Measurements from ENCODE around the gene FADS3.

FADS3 gene

GRCh38 chr11:61834278-61835048 lies 56.9 kb downstream of the FADS3 start:
- no peak for DNase-seq (ENCODE audit: low read depth)

DNA sequence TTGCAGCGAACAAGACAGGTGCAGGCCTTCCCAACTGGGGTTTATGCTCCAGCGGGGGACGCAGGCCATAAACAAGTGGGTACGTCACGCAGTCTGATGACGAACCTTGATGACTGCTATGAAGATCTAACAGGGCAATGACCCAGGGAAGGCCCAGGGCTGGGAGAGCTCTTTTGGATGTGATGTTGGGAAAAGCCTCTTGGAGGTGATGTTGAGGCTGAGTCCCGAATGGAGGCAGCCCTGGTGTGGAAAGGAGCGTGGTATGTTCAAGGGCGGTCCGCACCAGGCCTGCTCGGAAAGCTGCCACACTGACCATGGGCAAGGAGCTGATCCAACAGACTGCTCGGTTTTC lies 57.4 kb downstream of the FADS3 start:
- DNase-seq (ENCODE audit: low read depth): no peak

GRCh38 chr11:61833471-61833870 lies 57.9 kb downstream of the FADS3 start:
- no peak for DNase-seq (ENCODE audit: low read depth)

GRCh38 chr11:61832754-61833153 lies 58.6 kb downstream of the FADS3 start:
- DNase-seq (ENCODE audit: low read depth): no peak

DNA sequence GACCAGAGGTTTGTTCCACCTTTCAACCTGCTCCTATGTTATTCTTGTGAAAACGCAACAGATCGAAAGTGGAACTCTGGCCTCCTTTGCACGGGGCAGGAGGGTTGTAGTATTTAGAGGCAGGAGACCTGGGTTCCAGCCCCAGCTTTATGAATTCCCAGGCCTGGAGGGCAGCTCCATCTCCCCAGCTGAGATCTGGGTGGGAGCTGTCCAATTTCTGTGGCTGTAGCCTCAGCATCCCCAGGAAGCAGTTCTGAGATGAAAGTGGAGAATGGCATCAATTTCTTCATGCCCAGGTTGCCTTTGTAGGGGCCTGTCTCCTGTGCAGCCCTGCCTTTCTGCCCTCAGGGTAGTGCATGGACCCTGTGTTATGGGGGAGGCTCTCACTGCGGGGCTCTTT lies 59.1 kb downstream of the FADS3 start:
- no peak for DNase-seq (ENCODE audit: low read depth)

- no peak for DNase-seq (ENCODE audit: low read depth)
Measured at GRCh38 chr11:61830237-61831105, 60.9 kb downstream of the FADS3 start.

DNA sequence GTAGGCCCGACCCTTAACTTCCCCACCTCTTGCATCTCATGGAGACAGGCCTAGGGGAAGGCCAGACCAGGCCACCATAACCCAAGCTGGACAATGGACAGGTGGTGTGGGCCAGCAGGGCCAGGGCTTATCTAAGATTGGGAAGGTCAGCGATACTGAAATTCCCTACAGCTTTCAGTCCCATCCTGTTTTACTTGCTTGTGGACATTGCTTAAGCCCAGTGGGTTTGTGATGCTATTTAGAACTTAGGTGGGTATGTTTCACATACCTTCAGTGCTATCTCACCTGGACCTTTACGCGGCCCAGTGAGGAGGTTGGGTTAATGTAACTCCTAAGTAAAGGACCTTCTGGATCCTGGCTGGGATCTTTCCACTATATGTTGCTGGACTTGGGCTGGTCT lies 61.5 kb downstream of the FADS3 start:
- DNase-seq (ENCODE audit: low read depth): no peak

GRCh38 chr11:61828629-61829407 lies 62.5 kb downstream of the FADS3 start:
- DNase-seq (ENCODE audit: low read depth): no peak

DNA sequence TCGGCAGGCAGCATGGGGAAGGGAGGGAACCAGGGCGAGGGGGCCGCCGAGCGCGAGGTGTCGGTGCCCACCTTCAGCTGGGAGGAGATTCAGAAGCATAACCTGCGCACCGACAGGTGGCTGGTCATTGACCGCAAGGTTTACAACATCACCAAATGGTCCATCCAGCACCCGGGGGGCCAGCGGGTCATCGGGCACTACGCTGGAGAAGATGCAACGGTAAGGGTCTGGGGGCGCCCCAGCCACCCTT lies 63.0 kb downstream of the FADS3 start:
- no peak for DNase-seq (ENCODE audit: low read depth)

- DNase-seq (ENCODE audit: low read depth): peak; percentile 44
Measured at GRCh38 chr11:61827571-61828378, 63.6 kb downstream of the FADS3 start, which contains the start of gene FADS2. FADS2 (plus strand) TSS chr11:61828300; CDS start chr11:61828391, 91 bp downstream.

DNA sequence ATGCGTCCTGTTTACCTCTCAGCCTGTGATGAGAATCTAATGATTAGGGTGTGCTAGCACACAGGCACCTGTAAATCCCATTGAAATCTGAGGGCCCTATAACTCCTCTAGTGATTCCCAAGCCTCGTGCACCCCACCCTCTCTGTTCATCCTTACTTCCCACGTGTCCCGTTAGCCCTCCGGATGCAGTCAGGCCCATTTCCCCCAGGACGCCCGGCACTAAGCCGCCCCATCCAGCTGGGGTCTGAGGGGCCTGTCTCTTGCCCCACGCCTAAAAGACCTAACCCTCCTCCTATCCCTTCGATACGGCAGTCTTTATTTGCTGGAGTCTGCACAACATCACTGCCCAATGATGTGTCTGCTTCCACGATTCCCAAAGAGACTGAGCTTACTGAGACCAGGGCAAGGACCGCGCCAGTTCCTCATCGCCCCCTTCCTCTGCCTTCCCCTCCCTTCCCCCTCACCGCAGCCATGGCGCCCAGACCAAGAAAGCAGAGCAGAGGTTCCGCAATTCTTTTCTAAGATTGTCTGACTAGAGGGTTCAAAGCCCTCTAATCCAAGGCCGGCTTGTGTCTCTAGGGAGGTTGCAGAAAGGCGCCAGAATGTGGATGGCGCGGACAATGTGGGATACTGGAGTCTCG lies 64.3 kb downstream of the FADS3 start:
- no peak for DNase-seq (ENCODE audit: low read depth)

Measured in activated T-cell treated with anti-CD3 and anti-CD28 coated beads for 1 hour (primary cell).